HCT116 (cell line): ENCODE measurements around the gene MGST1. TPM values are rescaled to one million over a fixed set of nuclear protein-coding genes. Genes with fewer than 3 reads are reported as not detected.
"Not testable (repeated sequence)": the region's sequence is repeated elsewhere in the genome, so short reads cannot be mapped to it uniquely, and the experiment has no call there.

Experiments used
- ATAC-seq: fragments of 200-7000 bp; cut with Tn5 transposase; 2 replicates; pipeline ENCODE4 v1.9.1; 2020; ENCODE audit warnings: mild to moderate bottlenecking, moderate library complexity
- BruUV-seq: library from RNA; stranded (reverse); fragments of 400-500 nt; replicated peaks from 2 replicates; lab custom pipeline; 2021; lab: Mats Ljungman, UMichigan
- CTCF ChIA-PET: fragments of 300-600 bp; sonication (Branson Sonifier 250); formaldehyde crosslinking; loops from one replicate; lab custom pipeline; 2021; ENCODE audit warnings: antibody characterized with exemption; lab: Charles Lee
- POLR2A ChIA-PET: fragments of 300-600, 350-600 bp; sonication (Branson Sonifier 250); formaldehyde crosslinking; loops from one replicate; lab custom pipeline; 2021; ENCODE audit warnings: antibody characterized with exemption; lab: Charles Lee
- RAD21 ChIA-PET, 2 experiments: fragments of 300-600 bp; sonication (Branson Sonifier 250); formaldehyde crosslinking; loops; one replicate each; lab custom pipeline; 2023; ENCODE audit warnings: low total read pairs in 2 of 2; ENCODE audit not compliant: uncharacterized antibody in 2 of 2, unreplicated experiment in 2 of 2, low non-redundant PET in 1 of 2; lab: Charles Lee
- DNase-seq: peaks from one replicate; pipeline ENCODE4 v3.0.0-alpha.2; 2010; ENCODE audit warnings: low read depth, low spot score
- H2AFZ ChIP-seq: fragments of 200-600 bp; shearing (Covaris generic), sonication (generic); 2 replicates; pipeline ENCODE4 v1.6.1; 2017; ENCODE audit warnings: low read depth, mixed run types, mixed read lengths, antibody characterized with exemption, low read length; ENCODE audit not compliant: poor library complexity, severe bottlenecking
- H3K27ac ChIP-seq: 2 replicates; pipeline ENCODE4 v1.5.1; 2012; ENCODE audit warnings: low read depth, low read length
- H3K27me3 ChIP-seq: fragments of 200-600 bp; sonication (generic); 2 replicates; pipeline ENCODE4 v1.6.1; 2016; ENCODE audit warnings: mixed run types, low read length, mixed read lengths; ENCODE audit not compliant: insufficient read depth
- H3K36me3 ChIP-seq, 2 experiments: fragments of 200-500 bp in 1 of 2; fragments of 200-600 bp in 1 of 2; sonication (Bioruptor generic) in 1 of 2; sonication (generic) in 1 of 2; 2 replicates each; pipeline versions ENCODE4 v1.5.1 to v1.6.1; 2014 to 2016; ENCODE audit warnings: low read length in 2 of 2, inconsistent platforms in 1 of 2, mixed read lengths in 1 of 2, mixed run types in 1 of 2; ENCODE audit not compliant: insufficient read depth in 2 of 2, control insufficient read depth in 1 of 2
- H3K4me1 ChIP-seq, 2 experiments: fragments of 200-600 bp in 1 of 2; sonication (generic) in 1 of 2; 2 replicates each; pipeline versions ENCODE4 v1.5.1 to v1.6.1; 2012 to 2017; ENCODE audit warnings: low read length in 2 of 2, inconsistent platforms in 1 of 2, mild to moderate bottlenecking in 1 of 2, mixed read lengths in 1 of 2, mixed run types in 1 of 2, moderate library complexity in 1 of 2; ENCODE audit not compliant: insufficient read depth in 2 of 2, control insufficient read depth in 1 of 2
- H3K4me2 ChIP-seq: fragments of 200-600 bp; sonication (generic); 2 replicates; pipeline ENCODE4 v1.6.1; 2017; ENCODE audit warnings: mixed run types, low read length, mixed read lengths
- H3K4me3 ChIP-seq, 2 experiments: fragments of 200-600 bp in 1 of 2; sonication (generic) in 1 of 2; replicated peaks in 1 of 2; 2 replicates each; pipeline ENCODE4 v1.5.1; 2011 to 2016; ENCODE audit warnings: low read length in 2 of 2, control low read depth in 1 of 2, low read depth in 1 of 2, mild to moderate bottlenecking in 1 of 2, mixed read lengths in 1 of 2, mixed run types in 1 of 2
- H3K79me2 ChIP-seq: fragments of 200-600 bp; sonication (generic); 2 replicates; pipeline ENCODE4 v1.6.1; 2017; ENCODE audit warnings: mild to moderate bottlenecking, mixed run types, low read length, moderate library complexity, mixed read lengths; ENCODE audit not compliant: insufficient read depth
- H3K9ac ChIP-seq: fragments of 200-600 bp; sonication (generic); 2 replicates; pipeline ENCODE4 v1.6.1; 2016; ENCODE audit warnings: low read length, mixed read lengths
- H3K9me2 ChIP-seq: fragments of 200-600 bp; sonication (generic), shearing (Covaris generic); 2 replicates; pipeline ENCODE4 v1.6.1; 2017; ENCODE audit warnings: mixed run types, mild to moderate bottlenecking, moderate library complexity; ENCODE audit not compliant: insufficient read depth
- H3K9me3 ChIP-seq, 2 experiments: fragments of 200-500 bp in 1 of 2; fragments of 200-600 bp in 1 of 2; sonication (Bioruptor generic) in 1 of 2; sonication (generic) in 1 of 2; 2 replicates each; pipeline ENCODE4 v1.6.1; 2014 to 2017; ENCODE audit warnings: low read length in 2 of 2, mixed read lengths in 2 of 2, inconsistent platforms in 1 of 2, low read depth in 1 of 2, mild to moderate bottlenecking in 1 of 2, mixed run types in 1 of 2, moderate library complexity in 1 of 2; ENCODE audit not compliant: control insufficient read depth in 1 of 2, insufficient read depth in 1 of 2
- H4K20me1 ChIP-seq: fragments of 200-600 bp; sonication (generic), shearing (Covaris generic); 2 replicates; pipeline ENCODE4 v1.6.1; 2017; ENCODE audit warnings: mixed run types, mild to moderate bottlenecking, moderate library complexity; ENCODE audit not compliant: insufficient read depth
- EGR1 ChIP-seq: IDR thresholded peaks from 2 replicates; pipeline ENCODE4 v1.6.1; 2012; ENCODE audit warnings: low read depth
- ELF1 ChIP-seq: IDR thresholded peaks from 2 replicates; pipeline ENCODE4 v1.6.1; 2012; ENCODE audit warnings: low read depth, borderline replicate concordance
- EZH2 ChIP-seq: fragments of 200-600 bp; sonication (generic); IDR thresholded peaks from 2 replicates; pipeline ENCODE4 v1.6.1; 2017; ENCODE audit warnings: antibody characterized with exemption, mixed run types
- FOSL1 ChIP-seq: IDR thresholded peaks from 2 replicates; pipeline ENCODE4 v1.6.1; 2012; ENCODE audit warnings: low read depth
- JUND ChIP-seq: IDR thresholded peaks from 2 replicates; pipeline ENCODE4 v1.6.1; 2012
- MAX ChIP-seq: IDR thresholded peaks from 2 replicates; pipeline ENCODE4 v1.6.1; 2012
- POLR2AphosphoS5 ChIP-seq: IDR thresholded peaks from 2 replicates; pipeline ENCODE4 v1.6.1; 2011; ENCODE audit warnings: mild to moderate bottlenecking, low read depth, low read length, moderate library complexity
- RAD21 ChIP-seq: IDR thresholded peaks from 2 replicates; pipeline ENCODE4 v1.6.1; 2012; ENCODE audit warnings: low read depth, mild to moderate bottlenecking
- SIN3A ChIP-seq: IDR thresholded peaks from 2 replicates; pipeline ENCODE4 v1.6.1; 2012; ENCODE audit warnings: low read depth
- ZBTB33 ChIP-seq: IDR thresholded peaks from 2 replicates; pipeline ENCODE4 v1.6.1; 2011; ENCODE audit warnings: mild to moderate bottlenecking, low read length, moderate library complexity; ENCODE audit not compliant: insufficient replicate concordance; ENCODE audit errors: extremely low read depth
- intact Hi-C: fragments of 100-400 bp; cut with micrococcal nuclease; formaldehyde crosslinking; loops from 2 replicates; pipeline ENCODE4 v1.10.0; 2022
- total RNA-seq: library from RNA; stranded (reverse); gene quantifications from one replicate; pipeline ENCODE4 v1.2.1, GENCODE V29; 2021; ENCODE audit not compliant: unreplicated experiment

The MGST1 gene
- total RNA-seq, 1 experiment from 2014 or later, result 111 TPM

- TF ChIP-seq MAX (no peak), EGR1 (no peak), ELF1 (no peak), EZH2 (no peak), POLR2AphosphoS5 (no peak), SIN3A (no peak), RAD21 (no peak), ZBTB33 (no peak), FOSL1 (no peak), JUND (no peak)
- TF ChIP-seq, all 23 proteins: peak for 0
These were observed 22.7 kb downstream of the MGST1 start (continued) for GRCh38 chr12:16370096-16370495.

GRCh38 chr12:16382652-16383312 lies 35.3 kb downstream of the MGST1 start:
- H3K27ac ChIP-seq, H4K20me1 ChIP-seq, DNase-seq, H3K4me2 ChIP-seq, CTCF ChIA-PET, H3K79me2 ChIP-seq, H3K4me1 ChIP-seq, H2AFZ ChIP-seq, intact Hi-C loops, ATAC-seq, H3K9me3 ChIP-seq, POLR2A ChIA-PET, BruUV-seq, H3K27me3 ChIP-seq, H3K9me2 ChIP-seq, H3K36me3 ChIP-seq, H3K4me3 ChIP-seq, RAD21 ChIA-PET, H3K9ac ChIP-seq: not testable (repeated sequence)
